ENCODE data around the gene TMEM219. TPM values are rescaled to one million over a fixed set of nuclear protein-coding genes. Genes with fewer than 3 reads are reported as not detected.
A peak's percentile ranks its signal among the peaks of the same experiment; 100 is the strongest.

The TMEM219 gene
- total RNA-seq, 1 experiment from 2014 or later: 92.1 TPM

- CTCF ChIA-PET: interaction anchor here (0.8 to 2.7 kb wide), 6 partner anchors 15 to 125 kb away, joined by 3 to 12 read pairs (median 4); partner anchors contain the start of genes ASPHD1, KIF22, SEZ6L2 and TMEM219
- no peak for DNase-seq
- peak overlapping the region; percentile 12 for H3K4me3 Mint-ChIP-seq (ENCODE audit: low read depth, unreplicated experiment)
- intact Hi-C loops (cut with micrococcal nuclease; ENCODE audit: unreplicated experiment): loop anchor here (2.0 kb wide), 1 partner anchor 15 kb away; the partner anchor contains the start of gene ASPHD1
- H3K4me1 Mint-ChIP-seq (ENCODE audit: low read depth, unreplicated experiment): peaks cover 42% of the 10 kb centered on the region
- BruUV-seq (replicated peaks): no TSS peak
- no peaks in the 10 kb centered on the region for H3K9me3 Mint-ChIP-seq (ENCODE audit: low read depth, unreplicated experiment)
- no peaks in the 10 kb centered on the region for H3K27me3 Mint-ChIP-seq (ENCODE audit: unreplicated experiment)
- H3K36me3 Mint-ChIP-seq (ENCODE audit: insufficient read depth, unreplicated experiment): peaks cover 90% of the 10 kb centered on the region
- no peak for TF ChIP-seq CTCF (IDR thresholded peaks at IDR 0.05; ENCODE audit: unreplicated experiment)
- peak overlapping the region; percentile 42 for H3K27ac Mint-ChIP-seq (ENCODE audit: unreplicated experiment)
Observed at GRCh38 chr16:29915590-29916247, 46.2 kb upstream of the TMEM219 start.

- DNase-seq: no peak
- CTCF ChIA-PET: interaction anchor here (0.5 to 2.7 kb wide), 4 partner anchors 9 to 116 kb away, joined by 3 to 12 read pairs (median 4); partner anchors contain the start of genes KCTD13 and TMEM219
- BruUV-seq (replicated peaks): no TSS peak
- no peaks in the 10 kb centered on the region for H3K27me3 Mint-ChIP-seq (ENCODE audit: unreplicated experiment)
- H3K36me3 Mint-ChIP-seq (ENCODE audit: insufficient read depth, unreplicated experiment): peaks cover 82% of the 10 kb centered on the region
- H3K27ac Mint-ChIP-seq (ENCODE audit: unreplicated experiment): no peak overlapping the region
- H3K4me3 Mint-ChIP-seq (ENCODE audit: low read depth, unreplicated experiment): no peak overlapping the region
- intact Hi-C loops (cut with micrococcal nuclease; ENCODE audit: unreplicated experiment): no loop called here
- H3K4me1 Mint-ChIP-seq (ENCODE audit: low read depth, unreplicated experiment): peaks cover 42% of the 10 kb centered on the region
- peak; percentile 6 for TF ChIP-seq CTCF (IDR thresholded peaks at IDR 0.05; ENCODE audit: unreplicated experiment)
- H3K9me3 Mint-ChIP-seq (ENCODE audit: low read depth, unreplicated experiment): no peaks in the 10 kb centered on the region
Observed at GRCh38 chr16:29916979-29917378, 44.9 kb upstream of the TMEM219 start.

- CTCF ChIA-PET: interaction anchor here (0.5 kb wide), 1 partner anchor 12 kb away, joined by 3 read pairs; no protein-coding TSS in a partner anchor
- BruUV-seq (replicated peaks): no TSS peak
- TF ChIP-seq CTCF (IDR thresholded peaks at IDR 0.05; ENCODE audit: unreplicated experiment): no peak
- no peak overlapping the region for H3K4me3 Mint-ChIP-seq (ENCODE audit: low read depth, unreplicated experiment)
- H3K27ac Mint-ChIP-seq (ENCODE audit: unreplicated experiment): no peak overlapping the region
- peaks cover 29% of the 10 kb centered on the region for H3K4me1 Mint-ChIP-seq (ENCODE audit: low read depth, unreplicated experiment)
- DNase-seq: no peak
- peaks cover 69% of the 10 kb centered on the region for H3K36me3 Mint-ChIP-seq (ENCODE audit: insufficient read depth, unreplicated experiment)
- intact Hi-C loops (cut with micrococcal nuclease; ENCODE audit: unreplicated experiment): loop anchor here (10.0 kb wide), 1 partner anchor 54 kb away; the partner anchor contains the start of gene TAOK2
- H3K9me3 Mint-ChIP-seq (ENCODE audit: low read depth, unreplicated experiment): no peaks in the 10 kb centered on the region
- no peaks in the 10 kb centered on the region for H3K27me3 Mint-ChIP-seq (ENCODE audit: unreplicated experiment)
Observed at GRCh38 chr16:29920288-29921033, 41.4 kb upstream of the TMEM219 start.

- Mint-ChIP-seq H3K27me3 (ENCODE audit: unreplicated experiment) (no peaks in the 10 kb centered on the region), H3K4me3 (ENCODE audit: low read depth, unreplicated experiment) (no peak overlapping the region), H3K27ac (ENCODE audit: unreplicated experiment) (no peak overlapping the region), H3K4me1 (ENCODE audit: low read depth, unreplicated experiment) (peaks cover 24% of the 10 kb centered on the region), H3K9me3 (ENCODE audit: low read depth, unreplicated experiment) (no peaks in the 10 kb centered on the region), H3K36me3 (ENCODE audit: insufficient read depth, unreplicated experiment) (peaks cover 69% of the 10 kb centered on the region)
- CTCF ChIA-PET: interaction anchor here (0.5 kb wide), 1 partner anchor 13 kb away, joined by 3 read pairs; no protein-coding TSS in a partner anchor
- TF ChIP-seq CTCF (IDR thresholded peaks at IDR 0.05; ENCODE audit: unreplicated experiment): no peak
- BruUV-seq (replicated peaks): no TSS peak
- no peak for DNase-seq
- intact Hi-C loops (cut with micrococcal nuclease; ENCODE audit: unreplicated experiment): loop anchor here (10.0 kb wide), 1 partner anchor 54 kb away; the partner anchor contains the start of gene TAOK2
Observed at GRCh38 chr16:29921034-29921385, 40.9 kb upstream of the TMEM219 start.
